ENCODE results near the gene SLC25A23. TPM values are rescaled to one million over a fixed set of nuclear protein-coding genes. Genes with fewer than 3 reads are reported as not detected.

SLC25A23 gene
- total RNA-seq, 2 experiments from 2014 or later: 11.9 to 12.1 TPM

GRCh38 chr19:6450166-6450565, 9.4 kb downstream of the SLC25A23 start:
- CTCF ChIA-PET: no interaction called here

GRCh38 chr19:6448045-6448444, 11.5 kb downstream of the SLC25A23 start:
- H3K4me1 Mint-ChIP-seq (ENCODE audit: low read depth): no peaks in the 10 kb centered on the region
- H3K27ac Mint-ChIP-seq: no peak overlapping the region
- no peak for TF ChIP-seq CTCF (IDR thresholded peaks at IDR 0.05)
- POLR2A ChIA-PET: no interaction called here
- peaks cover 6% of the 10 kb centered on the region for H3K36me3 Mint-ChIP-seq (ENCODE audit: low read depth)
- no peak for ATAC-seq
- no peaks in the 10 kb centered on the region for H3K9me3 Mint-ChIP-seq
- H3K4me3 Mint-ChIP-seq: no peak overlapping the region
- intact Hi-C loops (cut with micrococcal nuclease): no loop called here
- DNase-seq: no peak
- CTCF ChIA-PET: no interaction called here
- no peaks in the 10 kb centered on the region for H3K27me3 Mint-ChIP-seq

More at GRCh38 chr19:6450166-6450565, 9.4 kb downstream of the SLC25A23 start:
- Mint-ChIP-seq H3K36me3 (ENCODE audit: low read depth) (peaks cover 24% of the 10 kb centered on the region), H3K27me3 (no peaks in the 10 kb centered on the region), H3K27ac (no peak overlapping the region), H3K4me1 (ENCODE audit: low read depth) (no peaks in the 10 kb centered on the region), H3K4me3 (no peak overlapping the region), H3K9me3 (peaks cover 15% of the 10 kb centered on the region)
- ATAC-seq (no peak), DNase-seq (no peak)
- POLR2A ChIA-PET: interaction anchor here (0.6 kb wide), 1 partner anchor 18 kb away, joined by 3 read pairs; no protein-coding TSS in a partner anchor
- intact Hi-C loops (cut with micrococcal nuclease): no loop called here
- no peak for TF ChIP-seq CTCF (IDR thresholded peaks at IDR 0.05)

- Mint-ChIP-seq H3K4me1 (ENCODE audit: low read depth) (no peaks in the 10 kb centered on the region), H3K9me3 (no peaks in the 10 kb centered on the region), H3K4me3 (no peak overlapping the region), H3K27ac (no peak overlapping the region), H3K36me3 (ENCODE audit: low read depth) (peaks cover 2% of the 10 kb centered on the region), H3K27me3 (no peaks in the 10 kb centered on the region)
- no peak for TF ChIP-seq CTCF (IDR thresholded peaks at IDR 0.05)
- ATAC-seq (no peak), DNase-seq (no peak)
- intact Hi-C loops (cut with micrococcal nuclease): no loop called here
- POLR2A ChIA-PET: no interaction called here
- CTCF ChIA-PET: no interaction called here
Observed at GRCh38 chr19:6446452-6446851, 13.1 kb downstream of the SLC25A23 start.

GRCh38 chr19:6443986-6444385, 15.6 kb downstream of the SLC25A23 start:
- no peaks in the 10 kb centered on the region for H3K27me3 Mint-ChIP-seq
- CTCF ChIA-PET: no interaction called here
- ATAC-seq: no peak
- intact Hi-C loops (cut with micrococcal nuclease): no loop called here
- H3K36me3 Mint-ChIP-seq (ENCODE audit: low read depth): no peaks in the 10 kb centered on the region
- no peaks in the 10 kb centered on the region for H3K9me3 Mint-ChIP-seq
- POLR2A ChIA-PET: no interaction called here
- no peaks in the 10 kb centered on the region for H3K4me1 Mint-ChIP-seq (ENCODE audit: low read depth)
- no peak overlapping the region for H3K4me3 Mint-ChIP-seq
- H3K27ac Mint-ChIP-seq: no peak overlapping the region
- TF ChIP-seq CTCF (IDR thresholded peaks at IDR 0.05): no peak
- no peak for DNase-seq

GRCh38 chr19:6442087-6442688, 17.4 kb downstream of the SLC25A23 start:
- no peak for TF ChIP-seq CTCF (IDR thresholded peaks at IDR 0.05)
- Mint-ChIP-seq H3K27me3 (no peaks in the 10 kb centered on the region), H3K27ac (no peak overlapping the region), H3K36me3 (ENCODE audit: low read depth) (no peaks in the 10 kb centered on the region), H3K4me1 (ENCODE audit: low read depth) (no peaks in the 10 kb centered on the region), H3K9me3 (no peaks in the 10 kb centered on the region), H3K4me3 (no peak overlapping the region)
- CTCF ChIA-PET: no interaction called here
- POLR2A ChIA-PET: no interaction called here
- intact Hi-C loops (cut with micrococcal nuclease): no loop called here
- DNase-seq: no peak
- ATAC-seq: no peak
